Neural cell (in vitro differentiated cells): ENCODE results near the gene NFIA. TPM values are rescaled to one million over a fixed set of nuclear protein-coding genes. Genes with fewer than 3 reads are reported as not detected.

Experiments used
- H2AFZ ChIP-seq: fragments of 200-600, 300-800 bp; sonication (generic), shearing (Covaris generic); 2 replicates; pipeline ENCODE4 v1.6.0; 2014; ENCODE audit warnings: low read depth, mild to moderate bottlenecking, antibody characterized with exemption, low read length, moderate library complexity
- H3F3A ChIP-seq: fragments of 200-600 bp; shearing (Covaris generic); 2 replicates; pipeline ENCODE4 v1.6.1; 2016; ENCODE audit warnings: mild to moderate bottlenecking, moderate library complexity, mixed read lengths, antibody characterized with exemption, low read length; ENCODE audit not compliant: insufficient read depth, poor library complexity, severe bottlenecking
- H3K27ac ChIP-seq: fragments of 200-600, 300-800 bp; sonication (generic), shearing (Covaris generic); 2 replicates; pipeline ENCODE4 v1.5.1; 2014; ENCODE audit warnings: mild to moderate bottlenecking, low read length, moderate library complexity
- H3K27me3 ChIP-seq: fragments of 300-800, 200-600 bp; sonication (generic), shearing (Covaris generic); 2 replicates; pipeline ENCODE4 v1.6.0; 2014; ENCODE audit warnings: mild to moderate bottlenecking, low read depth, low read length, moderate library complexity; ENCODE audit not compliant: insufficient read depth
- H3K36me3 ChIP-seq: fragments of 300-800, 200-600 bp; sonication (generic), shearing (Covaris generic); 2 replicates; pipeline ENCODE4 v1.5.1; 2014; ENCODE audit warnings: mild to moderate bottlenecking, antibody characterized with exemption, low read length, moderate library complexity; ENCODE audit not compliant: insufficient read depth
- H3K4me2 ChIP-seq: fragments of 300-800, 200-600 bp; sonication (generic), shearing (Covaris generic); 2 replicates; pipeline ENCODE4 v1.6.0; 2014; ENCODE audit warnings: mild to moderate bottlenecking, low read length
- H3K4me3 ChIP-seq: fragments of 300-800, 200-600 bp; sonication (generic), shearing (Covaris generic); 2 replicates; pipeline ENCODE4 v1.5.1; 2014; ENCODE audit warnings: mild to moderate bottlenecking, low read length, moderate library complexity
- H3K79me2 ChIP-seq: fragments of 200-600 bp; shearing (Covaris generic); replicated peaks from 2 replicates; pipeline ENCODE4 v1.6.0; 2014; ENCODE audit warnings: mild to moderate bottlenecking, low read length, moderate library complexity; ENCODE audit not compliant: insufficient read depth
- H3K9ac ChIP-seq: fragments of 300-800, 200-600 bp; sonication (generic), shearing (Covaris generic); 2 replicates; pipeline ENCODE4 v1.6.1; 2016; ENCODE audit warnings: mild to moderate bottlenecking, low read length, mixed read lengths
- H3K9me2 ChIP-seq: fragments of 200-600 bp; shearing (Covaris generic); 2 replicates; pipeline ENCODE4 v1.6.1; 2016; ENCODE audit warnings: mild to moderate bottlenecking, low read length, mixed read lengths; ENCODE audit not compliant: insufficient read depth
- H3K9me3 ChIP-seq: fragments of 200-600, 300-800 bp; sonication (generic), shearing (Covaris generic); 2 replicates; pipeline ENCODE4 v1.6.1; 2016; ENCODE audit warnings: mild to moderate bottlenecking, mixed run types, low read length, moderate library complexity, mixed read lengths
- H4K20me1 ChIP-seq: fragments of 200-600 bp; shearing (Covaris generic); 2 replicates; pipeline ENCODE4 v1.6.1; 2016; ENCODE audit warnings: mild to moderate bottlenecking, mixed run types; ENCODE audit not compliant: insufficient read depth
- CTCF ChIP-seq: fragments of 450-650 bp; IDR thresholded peaks from 2 replicates; pipeline ENCODE4 v1.5.1; 2014; ENCODE audit warnings: antibody characterized with exemption, mild to moderate bottlenecking, moderate library complexity; ENCODE audit not compliant: poor library complexity, severe bottlenecking
- EP300 ChIP-seq: fragments of 450-650 bp; conservative IDR thresholded peaks from 2 replicates; pipeline ENCODE4 v1.6.1; 2014; ENCODE audit warnings: antibody characterized with exemption, mild to moderate bottlenecking, moderate library complexity; ENCODE audit not compliant: poor library complexity, severe bottlenecking
- EZH2 ChIP-seq: fragments of 200-600, 300-800 bp; shearing (Covaris generic), sonication (generic); IDR thresholded peaks from 2 replicates; pipeline ENCODE4 v1.6.1; 2014; ENCODE audit warnings: antibody characterized with exemption, low read length, borderline replicate concordance, mild to moderate bottlenecking; ENCODE audit not compliant: insufficient read depth, poor library complexity, severe bottlenecking
- MXI1 ChIP-seq: fragments of 450-650 bp; conservative IDR thresholded peaks from 2 replicates; pipeline ENCODE4 v1.6.1; 2014; ENCODE audit warnings: antibody characterized with exemption, mild to moderate bottlenecking; ENCODE audit not compliant: poor library complexity, severe bottlenecking
- POLR2AphosphoS5 ChIP-seq: IDR thresholded peaks from 2 replicates; pipeline ENCODE4 v1.6.1; 2012
- RAD21 ChIP-seq: fragments of 450-650 bp; conservative IDR thresholded peaks from 2 replicates; pipeline ENCODE4 v1.6.1; 2014; ENCODE audit warnings: antibody characterized with exemption, mild to moderate bottlenecking, moderate library complexity
- REST ChIP-seq: IDR thresholded peaks from 2 replicates; pipeline ENCODE4 v1.6.1; 2012; ENCODE audit warnings: borderline replicate concordance
- SMC3 ChIP-seq: fragments of 450-650 bp; conservative IDR thresholded peaks from 2 replicates; pipeline ENCODE4 v1.6.1; 2014; ENCODE audit warnings: antibody characterized with exemption, mild to moderate bottlenecking, moderate library complexity; ENCODE audit not compliant: poor library complexity
- TAF1 ChIP-seq: IDR thresholded peaks from 2 replicates; pipeline ENCODE4 v1.6.1; 2012; ENCODE audit warnings: low read depth
- polyA plus RNA-seq: library from polyadenylated mRNA; depleted of rRNA; stranded (reverse); fragments of >200 nt; gene quantifications from 2 replicates; pipeline ENCODE4 v1.2.3, GENCODE V29; 2014

The NFIA gene
- polyA plus RNA-seq, 1 donor from 2014 or later, result 0.47 TPM

DNA sequence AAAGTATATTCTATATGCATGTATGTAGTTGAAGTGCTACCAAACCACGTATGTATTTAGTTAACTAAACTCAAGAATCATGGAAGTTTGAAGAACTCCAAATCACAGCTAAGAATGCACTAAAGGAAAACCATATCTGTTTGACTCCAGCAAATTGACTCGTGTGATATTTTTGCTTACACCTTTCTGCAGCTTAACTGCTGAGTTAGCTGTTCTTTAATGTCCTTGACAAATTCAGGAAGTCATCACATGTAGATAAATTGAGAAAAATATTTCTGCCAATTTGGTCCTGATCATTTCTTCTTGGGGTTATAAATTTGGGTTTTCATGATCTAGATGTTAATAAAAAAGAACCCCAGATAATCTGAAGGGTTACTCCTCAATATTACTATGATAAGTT, 83.0 kb downstream of the NFIA start:
- no peak overlapping the region for H3K27ac ChIP-seq

DNA sequence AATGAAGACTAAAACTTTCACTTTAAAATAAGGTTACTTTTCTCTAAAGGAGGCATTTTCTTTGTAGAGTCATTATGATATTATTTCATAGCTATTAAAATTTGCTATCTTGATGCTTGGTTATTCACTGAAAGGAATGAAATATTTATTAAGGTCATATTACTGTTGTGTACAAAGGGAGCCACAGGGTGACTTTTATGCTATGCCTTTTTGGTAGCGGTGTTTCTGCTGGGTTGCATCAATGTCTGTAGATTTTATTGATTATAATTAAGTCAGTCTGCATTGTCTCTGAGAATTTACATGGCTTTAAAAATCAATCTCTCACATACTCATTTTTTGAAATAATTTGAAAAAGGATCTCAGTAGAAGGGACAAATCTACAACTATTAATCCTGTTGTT, 84.9 kb downstream of the NFIA start:
- Histone ChIP-seq H3K9me2 (no peaks in the 10 kb centered on the region), H3K27me3 (no peaks in the 10 kb centered on the region), H3K4me2 (no peak overlapping the region), H3K79me2 (no peaks in the 10 kb centered on the region), H3F3A (no peaks in the 10 kb centered on the region), H3K9ac (no peak overlapping the region), H4K20me1 (no peaks in the 10 kb centered on the region), H2AFZ (no peak overlapping the region), H3K27ac (no peak overlapping the region), H3K9me3 (no peaks in the 10 kb centered on the region), H3K36me3 (no peaks in the 10 kb centered on the region), H3K4me3 (no peak overlapping the region)
- TF ChIP-seq REST, result no peak
- no peak for TF ChIP-seq EP300
- no peak for TF ChIP-seq POLR2AphosphoS5
- no peak for TF ChIP-seq SMC3
- no peak for TF ChIP-seq TAF1
- no peak for TF ChIP-seq MXI1
- no peak for TF ChIP-seq EZH2
- no peak for TF ChIP-seq RAD21
- TF ChIP-seq CTCF, result no peak

More for the DNA sequence above, 83.0 kb downstream of the NFIA start:
- Histone ChIP-seq H3K36me3 (no peaks in the 10 kb centered on the region), H3K4me3 (no peak overlapping the region), H3K4me2 (no peak overlapping the region), H3K79me2 (no peaks in the 10 kb centered on the region), H3K27me3 (no peaks in the 10 kb centered on the region), H2AFZ (no peak overlapping the region), H3F3A (no peaks in the 10 kb centered on the region), H3K9me2 (no peaks in the 10 kb centered on the region), H3K9me3 (no peaks in the 10 kb centered on the region), H3K9ac (no peak overlapping the region), H4K20me1 (no peaks in the 10 kb centered on the region)
- TF ChIP-seq EZH2, result no peak
- no peak for TF ChIP-seq RAD21

DNA sequence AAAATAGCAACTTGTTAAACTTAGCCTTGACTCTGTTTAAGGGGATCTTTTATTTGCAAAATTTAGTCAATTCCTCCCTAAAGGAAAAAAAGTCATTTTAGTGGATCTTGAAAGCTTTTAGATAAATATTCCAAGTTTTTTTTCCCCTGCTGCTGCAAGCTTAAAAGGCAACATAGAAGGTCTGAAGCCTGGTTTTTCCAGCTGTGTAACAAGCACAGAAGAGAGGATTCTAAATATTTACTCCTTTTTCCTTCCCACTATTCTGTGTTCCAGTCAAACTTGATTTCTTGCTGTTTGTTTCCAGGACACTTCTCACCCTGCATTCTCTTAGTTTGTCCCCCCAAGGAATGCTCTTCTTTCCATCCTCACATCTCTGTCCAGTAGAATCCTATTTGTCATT, 86.7 kb downstream of the NFIA start:
- TF ChIP-seq SMC3, result no peak
- no peak for TF ChIP-seq CTCF
- no peak for TF ChIP-seq MXI1
- no peak for TF ChIP-seq POLR2AphosphoS5
- no peak for TF ChIP-seq RAD21
- no peak for TF ChIP-seq EP300
- TF ChIP-seq REST, result no peak
- TF ChIP-seq TAF1, result no peak
- TF ChIP-seq EZH2, result no peak
- Histone ChIP-seq H4K20me1 (no peaks in the 10 kb centered on the region), H2AFZ (no peak overlapping the region), H3K9me2 (no peaks in the 10 kb centered on the region), H3K4me3 (no peak overlapping the region), H3K9me3 (no peaks in the 10 kb centered on the region), H3F3A (no peaks in the 10 kb centered on the region), H3K4me2 (no peak overlapping the region), H3K27ac (no peak overlapping the region), H3K9ac (no peak overlapping the region), H3K27me3 (no peaks in the 10 kb centered on the region), H3K79me2 (no peaks in the 10 kb centered on the region), H3K36me3 (no peaks in the 10 kb centered on the region)
